NCI-H510A (cell line): ENCODE measurements around the gene PVALEF.

ENCODE experiments used
- DNase-seq: peaks from one replicate; lab custom pipeline; 2025; lab: John Stamatoyannopoulos, UW

Gene PVALEF

DNA sequence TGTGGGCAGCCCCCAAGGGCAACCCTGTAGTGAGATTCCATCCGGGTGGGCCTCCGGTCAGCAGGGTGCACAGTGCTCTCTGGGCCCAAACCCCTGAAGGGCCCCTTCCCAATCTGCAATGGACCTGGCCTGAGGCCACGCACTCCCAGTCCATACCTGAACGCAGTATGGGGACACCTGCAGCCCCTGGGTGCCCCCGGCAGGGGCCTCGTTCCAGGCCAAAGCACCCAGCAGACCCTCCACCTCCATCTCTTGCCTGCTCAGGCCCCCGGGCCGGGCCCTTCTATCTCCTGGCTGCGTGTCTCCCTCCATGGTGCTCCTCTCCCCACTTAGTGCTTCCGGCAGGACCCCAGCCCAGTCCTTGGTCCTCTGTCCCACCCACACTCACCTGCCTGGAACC lies 18.0 kb downstream of the PVALEF start:
- no peak for DNase-seq

GRCh38 chr17:81183807-81184206 lies 18.5 kb downstream of the PVALEF start:
- DNase-seq: no peak

DNA sequence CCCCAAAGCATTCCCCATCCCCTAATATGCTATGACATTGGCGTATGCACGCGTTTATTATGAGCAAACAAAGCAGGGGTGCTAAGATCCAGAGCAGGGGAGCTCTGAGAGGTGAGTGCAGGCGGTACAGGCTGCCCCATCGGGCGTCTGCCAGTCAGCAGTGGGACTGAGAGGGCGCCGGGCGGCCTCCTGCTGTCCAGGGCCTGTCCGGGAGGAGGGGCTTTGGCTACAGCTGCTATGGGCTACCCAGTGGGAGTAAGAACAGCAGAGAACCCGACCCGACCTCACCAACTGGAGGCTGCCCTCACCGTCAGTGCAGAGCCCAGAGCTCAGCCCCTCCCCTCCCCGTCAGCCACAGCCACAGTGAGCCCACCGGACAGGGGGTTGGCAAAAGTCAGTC lies 19.2 kb downstream of the PVALEF start:
- no peak for DNase-seq

- no peak for DNase-seq
These were observed 20.9 kb downstream of the PVALEF start for GRCh38 chr17:81186203-81186602.

GRCh38 chr17:81187120-81187519 lies 21.8 kb downstream of the PVALEF start:
- DNase-seq: no peak

GRCh38 chr17:81187586-81188490 lies 22.5 kb downstream of the PVALEF start:
- no peak for DNase-seq

DNA sequence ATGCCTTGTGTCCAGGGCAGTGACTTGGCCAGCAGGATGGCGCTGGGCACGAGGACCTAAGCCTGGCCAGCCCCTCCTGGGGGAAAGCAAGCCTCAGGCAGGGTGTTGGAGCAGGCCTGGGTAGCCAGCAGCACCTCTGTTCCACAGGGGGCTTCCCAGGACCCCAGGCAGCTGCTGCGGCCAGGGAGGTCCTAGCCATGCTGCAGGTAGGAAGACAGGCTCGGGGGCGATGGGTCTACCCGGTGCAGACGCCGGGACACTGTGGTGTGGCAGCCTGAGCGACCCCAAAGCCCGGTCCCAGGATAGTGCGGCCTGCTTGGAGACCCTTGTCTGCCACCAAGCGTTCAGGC lies 23.2 kb downstream of the PVALEF start:
- DNase-seq: no peak

DNA sequence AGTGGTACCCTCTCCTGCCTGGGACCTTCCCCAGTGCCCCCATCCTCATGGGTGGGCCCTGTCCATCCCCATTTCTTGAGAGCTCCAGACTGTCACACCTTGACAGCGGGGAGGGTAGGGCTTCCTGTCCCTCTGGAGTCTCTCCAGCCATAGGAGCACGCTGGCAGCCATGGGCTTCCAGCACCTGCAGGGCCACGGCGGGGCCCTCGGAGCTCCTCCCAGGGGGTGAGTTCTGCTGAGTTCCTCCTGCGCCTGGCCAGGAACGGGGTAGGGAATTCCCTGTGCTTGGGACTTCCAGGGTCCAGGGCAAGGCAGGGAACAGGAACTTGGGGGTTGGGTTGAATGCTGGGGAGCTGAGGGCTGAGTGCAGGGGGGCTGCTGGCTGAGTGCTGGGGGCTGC lies 23.7 kb downstream of the PVALEF start:
- DNase-seq: no peak

GRCh38 chr17:81189670-81190530 lies 24.6 kb downstream of the PVALEF start:
- DNase-seq: no peak

DNA sequence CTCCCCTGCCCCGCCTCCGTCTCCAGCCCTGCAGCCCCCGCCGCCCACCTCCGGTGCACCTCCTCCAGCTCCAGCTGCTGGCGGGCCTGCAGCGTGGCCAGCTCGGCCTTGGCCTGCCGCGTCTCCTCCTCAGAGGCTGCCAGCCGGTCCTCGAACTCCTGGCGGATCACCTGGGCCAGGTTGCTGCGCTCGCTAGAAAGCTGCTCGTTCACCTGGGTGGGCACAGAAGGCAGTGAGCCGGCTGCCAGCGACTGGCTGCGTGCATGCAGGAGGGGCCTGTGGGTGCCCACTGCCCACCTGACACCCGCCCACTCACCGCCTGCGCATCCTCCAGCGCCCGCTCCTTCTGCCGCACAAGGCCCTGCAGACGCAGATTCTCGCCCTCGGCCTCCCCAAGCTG lies 25.3 kb downstream of the PVALEF start:
- DNase-seq: no peak

- DNase-seq: no peak
These were observed 25.8 kb downstream of the PVALEF start for GRCh38 chr17:81191116-81191515.

GRCh38 chr17:81191646-81192045 lies 26.3 kb downstream of the PVALEF start:
- no peak for DNase-seq

- no peak for DNase-seq
These were observed 27.2 kb downstream of the PVALEF start for GRCh38 chr17:81192386-81193050.

- no peak for DNase-seq
These were observed 27.7 kb downstream of the PVALEF start for GRCh38 chr17:81193051-81193410.

DNA sequence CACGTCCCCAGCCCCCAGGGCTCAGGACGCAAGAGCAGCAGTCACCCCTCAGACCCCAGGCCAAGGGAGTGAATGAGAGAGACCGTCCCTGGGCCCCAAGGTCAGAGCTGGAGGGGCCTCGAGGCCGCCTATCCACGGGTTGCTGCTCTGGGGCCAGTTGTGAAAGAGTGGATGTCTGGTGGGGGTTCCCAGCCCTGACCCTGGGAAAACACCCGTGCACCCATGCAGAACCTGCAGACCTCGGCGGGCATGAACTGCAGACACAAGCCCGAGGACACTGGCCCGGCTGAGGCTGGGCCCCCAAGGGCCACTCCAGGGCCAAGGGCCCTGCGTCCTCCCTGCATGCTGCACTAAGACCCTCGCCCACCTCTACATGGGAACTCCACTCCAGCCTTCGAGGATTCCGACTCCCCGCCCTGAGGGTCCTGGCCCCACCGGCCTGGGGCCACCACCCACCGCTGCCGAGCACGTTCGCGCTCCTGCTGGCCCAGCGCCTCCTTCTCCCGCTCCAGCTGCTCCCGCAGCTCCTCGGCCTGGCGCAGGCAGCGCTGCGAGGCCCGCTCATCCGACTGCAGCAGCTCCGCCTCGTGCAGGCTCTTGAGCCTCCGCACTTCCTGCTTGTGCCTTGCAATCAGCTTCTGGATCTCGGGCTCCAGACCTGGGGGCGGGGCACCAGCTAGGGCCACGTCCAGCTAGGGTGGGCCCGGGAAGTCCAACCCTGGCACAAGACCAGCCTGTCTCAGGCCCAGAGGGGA lies 28.3 kb downstream of the PVALEF start:
- DNase-seq: no peak

DNA sequence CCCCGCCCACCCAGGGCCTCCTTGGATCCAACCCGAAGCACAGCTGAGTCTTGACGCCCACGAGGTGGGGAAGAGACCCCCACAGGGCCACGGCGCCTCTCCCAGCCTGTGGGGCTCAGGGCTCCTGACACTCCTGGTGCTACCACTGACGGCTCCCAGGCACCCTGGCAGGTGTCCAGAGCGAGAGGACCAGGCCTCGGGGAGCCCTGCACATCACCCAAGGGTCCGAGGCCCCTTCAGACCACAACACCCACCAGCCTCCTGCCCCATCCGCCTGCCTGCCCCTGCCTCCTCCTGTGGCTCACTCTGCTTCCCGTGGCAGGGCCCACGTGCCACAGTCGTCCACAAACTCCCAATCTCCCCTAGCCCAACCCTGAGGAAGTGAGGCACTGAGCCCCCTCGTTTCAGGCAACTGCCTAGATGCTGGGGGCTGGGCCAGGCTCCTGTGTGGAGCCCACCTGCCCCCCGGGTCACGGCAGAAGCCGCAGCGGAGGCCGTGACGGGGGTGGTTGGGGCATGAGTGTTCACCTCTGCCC lies 29.0 kb downstream of the PVALEF start:
- no peak for DNase-seq

- no peak for DNase-seq
These were observed 29.9 kb downstream of the PVALEF start for GRCh38 chr17:81194941-81195901.

DNA sequence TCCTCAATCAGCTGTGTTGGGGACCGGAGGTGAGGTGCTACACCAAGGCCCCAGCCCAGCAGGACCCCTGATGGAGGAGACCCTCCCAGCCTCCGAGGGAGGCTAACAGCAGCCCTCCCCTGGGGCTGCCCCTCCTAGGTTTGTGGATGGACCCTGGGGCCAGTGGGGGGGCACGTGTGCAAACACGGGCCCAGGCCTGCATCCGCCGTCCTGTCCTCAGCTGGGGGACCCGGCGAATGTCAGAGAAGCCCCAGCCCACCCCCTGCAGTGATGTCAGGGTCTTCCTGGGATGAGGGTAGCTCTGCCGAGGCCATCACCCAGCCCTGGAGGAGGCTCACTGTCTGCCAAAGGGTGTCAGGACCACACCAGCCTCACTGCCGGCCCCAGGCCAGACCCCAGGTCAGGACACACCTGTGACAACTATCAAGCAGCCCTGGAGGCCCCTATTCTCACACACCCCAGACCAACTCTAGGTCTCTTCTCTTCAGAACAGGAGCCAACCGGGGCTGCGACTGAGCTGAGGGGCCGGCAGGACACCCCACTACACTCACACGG lies 30.7 kb downstream of the PVALEF start:
- DNase-seq: no peak

DNA sequence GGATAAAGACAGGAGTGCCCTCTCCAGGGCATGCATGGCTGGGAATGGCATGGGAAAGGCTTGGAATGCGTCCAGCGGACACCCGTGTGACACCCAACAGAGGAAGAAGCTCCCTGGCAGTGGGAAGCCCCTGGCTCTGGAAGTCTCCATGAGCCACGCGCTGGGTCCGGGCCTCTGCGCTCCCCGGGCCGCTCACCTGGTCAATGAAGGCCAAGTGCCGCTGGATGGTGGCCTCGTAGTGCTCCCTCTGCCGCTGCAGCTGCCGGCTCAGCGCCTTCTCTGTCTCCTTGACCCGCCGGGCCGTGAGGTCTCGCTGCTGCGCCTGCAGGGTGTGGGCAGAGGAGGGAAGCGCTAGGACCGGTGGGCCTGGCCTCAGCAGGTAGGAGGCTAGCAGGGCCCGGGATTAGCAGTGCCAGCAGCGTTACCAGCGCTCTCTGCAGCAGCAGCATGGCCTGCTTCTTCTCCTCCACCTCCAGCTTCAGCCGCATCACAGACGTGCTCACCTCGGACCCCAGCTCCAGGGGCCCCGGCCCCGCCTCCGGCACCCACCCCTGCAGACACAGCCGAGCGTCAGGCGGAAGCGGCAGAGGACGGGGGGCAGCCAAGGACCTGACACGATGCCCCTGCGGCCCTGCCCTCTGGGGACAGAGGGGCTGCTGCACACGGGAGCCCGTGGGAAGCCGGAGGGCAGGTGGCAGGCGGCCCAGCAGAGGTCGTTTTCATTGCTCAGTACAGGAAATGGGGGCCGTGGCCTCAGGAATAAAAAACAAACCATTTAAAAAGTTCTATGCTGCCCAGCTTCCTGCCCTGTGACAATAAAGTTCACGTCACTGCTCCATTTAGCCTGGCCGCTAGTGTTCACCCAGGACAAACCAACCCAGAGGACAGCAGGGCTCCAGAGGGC lies 31.4 kb downstream of the PVALEF start:
- DNase-seq: no peak
